BE2C (cell line): ENCODE data around the gene ANGPTL2.

Source experiments
- DNase-seq: peaks from one replicate; pipeline ENCODE4 v3.0.0-alpha.2; 2020
- H3K27me3 ChIP-seq: fragments of 250-450 bp; sonication (Bioruptor Pico); 2 replicates; pipeline ENCODE4 v1.5.1; 2020; ENCODE audit warnings: mild to moderate bottlenecking
- H3K36me3 ChIP-seq: fragments of 250-450 bp; sonication (Bioruptor Pico); 2 replicates; pipeline ENCODE4 v1.5.1; 2020; ENCODE audit warnings: mild to moderate bottlenecking
- H3K4me1 ChIP-seq: fragments of 250-450 bp; sonication (Bioruptor Pico); 2 replicates; pipeline ENCODE4 v1.5.1; 2020
- H3K4me3 ChIP-seq: 2 replicates; pipeline ENCODE4 v1.5.1; 2011; ENCODE audit warnings: low read depth, low read length
- H3K9me3 ChIP-seq: fragments of 250-450 bp; sonication (Bioruptor Pico); 2 replicates; pipeline ENCODE4 v1.5.1; 2020
- TF ChIP-seq, protein P1 (sequence below): IDR thresholded peaks from 2 replicates; pipeline ENCODE4 v1.5.1; 2012; ENCODE audit warnings: mild to moderate bottlenecking, low read depth, low read length

ANGPTL2 gene

DNA sequence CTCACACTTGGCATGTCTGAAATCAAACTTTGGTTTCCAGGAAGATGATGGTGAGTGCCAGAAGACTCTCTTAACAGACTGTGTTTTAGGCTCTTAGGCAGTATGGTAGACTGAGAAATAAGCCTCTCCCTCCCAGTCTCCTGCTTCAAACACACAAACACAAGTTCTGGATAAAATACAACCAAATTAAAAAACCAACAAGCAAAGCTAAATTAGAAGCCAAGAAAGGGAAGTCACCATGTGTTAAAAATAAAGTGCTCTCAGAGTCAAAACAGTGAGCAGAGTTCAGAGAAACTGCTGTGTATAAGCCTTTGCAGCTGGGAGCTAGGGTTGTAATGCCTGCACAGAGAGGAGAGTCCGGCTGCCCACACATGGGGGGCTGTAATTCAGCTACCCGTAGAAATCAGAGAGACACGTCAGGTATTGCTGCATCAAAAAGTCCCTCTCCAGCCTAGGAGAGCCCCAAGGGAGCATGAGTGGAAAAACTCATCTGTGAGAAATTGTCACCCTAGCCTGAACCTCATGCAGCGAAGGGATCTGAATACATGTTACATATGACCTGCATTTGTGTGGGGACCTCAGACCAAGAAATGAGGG lies 62.6 kb downstream of the ANGPTL2 start:
- H3K9me3 ChIP-seq, result no peaks in the 10 kb centered on the region
- TF ChIP-seq, protein P1, sequence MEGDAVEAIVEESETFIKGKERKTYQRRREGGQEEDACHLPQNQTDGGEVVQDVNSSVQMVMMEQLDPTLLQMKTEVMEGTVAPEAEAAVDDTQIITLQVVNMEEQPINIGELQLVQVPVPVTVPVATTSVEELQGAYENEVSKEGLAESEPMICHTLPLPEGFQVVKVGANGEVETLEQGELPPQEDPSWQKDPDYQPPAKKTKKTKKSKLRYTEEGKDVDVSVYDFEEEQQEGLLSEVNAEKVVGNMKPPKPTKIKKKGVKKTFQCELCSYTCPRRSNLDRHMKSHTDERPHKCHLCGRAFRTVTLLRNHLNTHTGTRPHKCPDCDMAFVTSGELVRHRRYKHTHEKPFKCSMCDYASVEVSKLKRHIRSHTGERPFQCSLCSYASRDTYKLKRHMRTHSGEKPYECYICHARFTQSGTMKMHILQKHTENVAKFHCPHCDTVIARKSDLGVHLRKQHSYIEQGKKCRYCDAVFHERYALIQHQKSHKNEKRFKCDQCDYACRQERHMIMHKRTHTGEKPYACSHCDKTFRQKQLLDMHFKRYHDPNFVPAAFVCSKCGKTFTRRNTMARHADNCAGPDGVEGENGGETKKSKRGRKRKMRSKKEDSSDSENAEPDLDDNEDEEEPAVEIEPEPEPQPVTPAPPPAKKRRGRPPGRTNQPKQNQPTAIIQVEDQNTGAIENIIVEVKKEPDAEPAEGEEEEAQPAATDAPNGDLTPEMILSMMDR, result no peak
- no peaks in the 10 kb centered on the region for H3K36me3 ChIP-seq
- no peak overlapping the region for H3K4me3 ChIP-seq
- no peak for DNase-seq
- no peaks in the 10 kb centered on the region for H3K4me1 ChIP-seq
- H3K27me3 ChIP-seq, result no peaks in the 10 kb centered on the region

DNA sequence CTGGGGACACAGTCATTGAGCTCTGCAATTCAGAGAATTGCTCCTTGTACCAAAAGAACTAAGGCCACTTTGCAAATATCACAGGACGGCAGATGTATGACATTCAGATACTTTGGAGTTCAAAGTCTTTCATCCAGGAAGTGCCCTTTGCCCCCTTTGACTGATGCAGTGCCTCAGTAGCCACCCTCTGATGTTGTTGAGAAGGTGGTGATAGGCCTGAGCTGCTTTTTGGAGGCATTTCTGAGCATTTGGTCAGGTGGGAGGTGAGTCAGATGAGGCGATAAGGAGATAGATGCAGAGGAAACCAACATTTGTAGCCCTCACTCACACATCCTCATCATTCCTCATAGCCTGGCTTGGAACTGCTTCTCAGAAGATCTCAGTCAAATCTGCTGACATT lies 63.4 kb downstream of the ANGPTL2 start:
- H3K27me3 ChIP-seq, result no peaks in the 10 kb centered on the region
- H3K4me3 ChIP-seq, result no peak overlapping the region
- TF ChIP-seq, protein P1, result no peak
- no peak for DNase-seq
- no peaks in the 10 kb centered on the region for H3K9me3 ChIP-seq
- no peaks in the 10 kb centered on the region for H3K4me1 ChIP-seq
- H3K36me3 ChIP-seq, result no peaks in the 10 kb centered on the region

DNA sequence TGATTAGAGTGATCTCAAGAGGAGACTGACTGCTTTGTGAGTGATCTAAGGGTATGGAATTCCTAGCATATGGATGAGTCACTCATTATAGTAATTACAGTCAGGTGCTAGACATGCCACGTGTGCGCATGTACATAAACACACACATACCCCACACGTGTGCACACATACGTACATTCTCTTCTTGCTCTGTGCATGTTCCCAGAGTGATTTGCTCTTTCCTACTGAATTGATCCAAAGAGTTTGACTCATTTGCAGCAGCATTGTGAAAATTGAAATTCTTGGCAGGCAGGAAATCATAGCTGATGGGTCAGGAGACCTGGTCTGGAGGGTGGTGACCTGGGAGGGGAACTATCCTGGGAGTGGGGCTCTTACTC lies 63.8 kb downstream of the ANGPTL2 start:
- Histone ChIP-seq H3K27me3 (no peaks in the 10 kb centered on the region), H3K36me3 (no peaks in the 10 kb centered on the region), H3K4me1 (no peaks in the 10 kb centered on the region), H3K9me3 (no peaks in the 10 kb centered on the region), H3K4me3 (no peak overlapping the region)
- TF ChIP-seq, protein P1, result no peak
- DNase-seq, result no peak

DNA sequence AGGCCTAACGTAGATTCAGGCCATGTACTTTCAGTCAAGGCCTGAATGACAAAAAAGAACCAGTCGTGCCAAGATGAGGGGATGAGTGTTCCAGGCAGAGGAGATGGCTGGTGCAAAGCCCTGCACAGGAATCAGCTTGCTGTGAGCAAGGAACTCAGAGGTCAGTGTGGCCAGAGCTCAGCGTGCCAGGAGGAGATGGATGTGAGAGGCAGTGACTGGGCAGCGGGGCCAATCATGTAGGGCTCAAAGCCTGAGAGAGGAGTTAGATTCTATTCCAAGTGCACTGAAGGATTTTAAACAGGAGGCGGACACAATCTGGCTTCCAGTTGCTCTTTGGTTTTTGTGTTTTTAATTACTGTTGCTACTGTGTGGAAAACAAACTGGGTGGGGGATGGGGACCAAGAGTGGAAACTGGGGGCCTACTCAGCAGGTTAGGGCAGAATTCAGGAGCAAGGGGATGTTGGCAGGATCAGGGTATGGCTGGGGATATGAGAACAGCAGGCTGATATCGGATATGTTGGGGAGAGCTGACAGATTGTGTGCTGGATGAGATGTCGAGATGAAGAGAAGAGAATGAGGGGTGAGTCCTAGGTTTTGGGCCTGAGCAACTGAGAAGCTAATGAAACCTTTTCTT lies 64.3 kb downstream of the ANGPTL2 start:
- no peaks in the 10 kb centered on the region for H3K36me3 ChIP-seq
- TF ChIP-seq, protein P1, result no peak
- DNase-seq, result no peak
- H3K4me3 ChIP-seq, result no peak overlapping the region
- no peaks in the 10 kb centered on the region for H3K9me3 ChIP-seq
- H3K4me1 ChIP-seq, result no peaks in the 10 kb centered on the region
- H3K27me3 ChIP-seq, result no peaks in the 10 kb centered on the region

DNA sequence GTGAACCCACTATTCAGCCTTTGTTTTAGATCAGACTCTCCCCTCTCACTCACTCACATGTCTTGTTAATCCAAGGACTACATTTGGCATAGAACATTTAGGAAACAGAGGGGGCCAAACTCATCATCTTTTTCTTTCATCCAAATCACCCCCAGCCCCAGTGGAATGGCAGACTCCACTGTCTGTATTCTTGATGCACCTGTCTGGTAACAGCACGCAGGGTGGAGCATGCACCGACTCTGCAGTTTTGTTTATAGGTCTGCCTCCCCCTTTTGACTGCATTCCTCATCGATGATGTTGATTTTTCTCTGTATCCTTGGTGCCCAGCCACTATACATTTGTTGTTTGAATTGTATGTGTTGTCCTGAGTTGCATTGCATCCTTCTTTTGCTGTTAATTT lies 66.0 kb downstream of the ANGPTL2 start:
- Histone ChIP-seq H3K27me3 (no peaks in the 10 kb centered on the region), H3K4me1 (no peaks in the 10 kb centered on the region), H3K9me3 (no peaks in the 10 kb centered on the region), H3K36me3 (no peaks in the 10 kb centered on the region), H3K4me3 (no peak overlapping the region)
- TF ChIP-seq, protein P1, result no peak
- no peak for DNase-seq

DNA sequence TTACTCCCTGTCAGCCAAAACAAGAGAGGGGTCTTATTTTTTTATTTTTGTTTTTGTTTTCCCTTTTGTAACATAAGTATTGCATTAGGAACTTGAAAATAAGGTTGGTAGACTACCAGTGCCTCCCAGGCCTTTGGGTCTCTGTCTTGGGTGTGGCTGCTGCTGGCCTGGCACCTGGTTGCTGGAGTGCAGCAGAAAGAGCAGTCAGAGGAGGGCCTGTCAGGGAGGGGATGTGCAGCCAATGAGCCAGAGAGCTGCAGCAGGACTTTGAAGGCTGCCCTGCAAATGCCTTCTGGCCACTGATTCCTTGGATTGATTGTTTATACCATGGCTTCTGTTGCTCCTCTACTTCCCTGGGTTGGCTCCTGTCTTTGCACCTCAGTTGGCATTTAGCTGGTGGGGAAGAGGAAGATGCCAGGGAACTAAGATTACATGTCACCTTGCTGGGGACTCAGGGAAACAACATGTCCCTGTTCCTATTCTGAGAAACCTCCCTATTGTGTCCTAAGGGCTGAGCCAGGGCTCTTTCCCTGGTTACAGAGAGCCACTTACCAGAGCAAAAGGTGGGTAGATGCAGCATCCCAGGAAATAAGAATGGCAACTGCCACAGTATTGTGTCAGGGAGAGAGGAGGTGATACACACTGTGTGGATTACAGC lies 66.6 kb downstream of the ANGPTL2 start:
- H3K36me3 ChIP-seq, result no peaks in the 10 kb centered on the region
- no peaks in the 10 kb centered on the region for H3K27me3 ChIP-seq
- no peak for DNase-seq
- H3K4me1 ChIP-seq, result no peaks in the 10 kb centered on the region
- H3K9me3 ChIP-seq, result no peaks in the 10 kb centered on the region
- TF ChIP-seq, protein P1, result no peak
- no peak overlapping the region for H3K4me3 ChIP-seq
